SK-N-SH (cell line): Measurements from ENCODE around the gene PDIA3.

Experiments used
- EP300 ChIP-seq, 2 experiments: IDR thresholded peaks; 2 replicates each; pipeline versions ENCODE4 v1.4.0 to v1.6.1; 2012; ENCODE audit warnings: borderline replicate concordance in 1 of 2, low read depth in 1 of 2, low read length in 1 of 2
- EZH2phosphoT487 ChIP-seq: fragments of 200-600 bp; sonication (generic); IDR thresholded peaks from 2 replicates; pipeline ENCODE4 v1.6.1; 2017; ENCODE audit warnings: low read depth, mixed run types, mild to moderate bottlenecking, antibody characterized with exemption, moderate library complexity, borderline replicate concordance
- FOXM1 ChIP-seq: IDR thresholded peaks from 2 replicates; pipeline ENCODE4 v1.4.0; 2012; ENCODE audit warnings: low read depth, mild to moderate bottlenecking
- JUND ChIP-seq: IDR thresholded peaks from 2 replicates; pipeline ENCODE4 v1.4.0; 2012
- POLR2AphosphoS5 ChIP-seq: IDR thresholded peaks from 2 replicates; pipeline ENCODE4 v1.6.1; 2012; ENCODE audit warnings: low read depth, low read length
- RAD21 ChIP-seq: IDR thresholded peaks from 2 replicates; pipeline ENCODE4 v1.6.1; 2012; ENCODE audit warnings: mild to moderate bottlenecking, low read length
- TAF1 ChIP-seq: IDR thresholded peaks from 2 replicates; pipeline ENCODE4 v1.6.1; 2012; ENCODE audit warnings: low read depth, mild to moderate bottlenecking, low read length, moderate library complexity, borderline replicate concordance
- TCF12 ChIP-seq: IDR thresholded peaks from 2 replicates; pipeline ENCODE4 v1.4.0; 2012
- ZBTB33 ChIP-seq: IDR thresholded peaks from 2 replicates; pipeline ENCODE4 v1.4.0; 2012; ENCODE audit warnings: low read depth, borderline replicate concordance
- TF ChIP-seq, protein P1 (sequence below): IDR thresholded peaks from 2 replicates; pipeline ENCODE4 v1.4.0; 2012; ENCODE audit warnings: low read depth, borderline replicate concordance
- TF ChIP-seq, protein P2 (sequence below): fragments of 200-600 bp; sonication (generic); IDR thresholded peaks from 2 replicates; pipeline ENCODE4 v1.6.1; 2017; ENCODE audit warnings: antibody characterized with exemption, mild to moderate bottlenecking, moderate library complexity
- TF ChIP-seq, protein P3 (sequence below): IDR thresholded peaks from 2 replicates; pipeline ENCODE4 v1.6.1; 2012; ENCODE audit warnings: mild to moderate bottlenecking, low read depth, low read length, moderate library complexity
- TF ChIP-seq, protein P4 (sequence below): IDR thresholded peaks from 2 replicates; pipeline ENCODE4 v1.4.0; 2012; ENCODE audit warnings: low read depth
- TF ChIP-seq, protein P5 (sequence below): IDR thresholded peaks from 2 replicates; pipeline ENCODE4; 2012

DNA sequence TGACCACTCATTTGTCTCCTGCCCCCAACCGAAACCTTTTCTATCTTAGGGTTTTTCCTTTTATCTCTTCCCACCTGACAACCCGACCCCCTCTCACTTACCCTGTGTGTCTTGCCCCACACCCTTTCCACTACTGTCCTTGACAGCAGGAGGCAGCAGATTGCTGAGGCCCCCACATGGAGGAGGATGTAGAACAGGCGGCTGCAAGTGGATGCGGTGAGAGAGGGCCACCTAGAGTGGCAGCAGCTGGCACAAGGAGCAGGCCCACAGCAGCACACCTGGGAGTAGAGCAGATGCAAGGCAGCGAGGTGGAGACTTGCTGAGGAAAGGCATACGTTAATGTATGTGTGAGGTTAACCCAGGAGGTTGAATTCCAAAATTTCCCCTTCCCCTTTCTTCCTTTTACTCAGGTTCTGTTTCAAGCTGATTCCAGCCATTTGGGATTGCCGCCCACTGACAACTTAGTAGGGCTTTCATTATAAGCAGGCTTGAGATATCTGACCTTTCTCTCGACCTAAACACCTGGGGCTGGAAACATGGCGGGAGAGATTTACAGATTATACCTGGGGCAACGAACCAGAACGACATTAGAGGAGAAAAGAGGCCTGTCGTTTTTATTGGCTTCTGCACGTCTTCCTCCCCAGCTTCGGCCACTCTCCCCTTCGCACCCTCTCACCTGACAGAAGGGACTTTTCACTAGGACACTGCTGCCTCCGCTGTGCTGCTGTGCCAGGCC is 53.1 kb downstream of the PDIA3 start:
- TF ChIP-seq, protein P1, sequence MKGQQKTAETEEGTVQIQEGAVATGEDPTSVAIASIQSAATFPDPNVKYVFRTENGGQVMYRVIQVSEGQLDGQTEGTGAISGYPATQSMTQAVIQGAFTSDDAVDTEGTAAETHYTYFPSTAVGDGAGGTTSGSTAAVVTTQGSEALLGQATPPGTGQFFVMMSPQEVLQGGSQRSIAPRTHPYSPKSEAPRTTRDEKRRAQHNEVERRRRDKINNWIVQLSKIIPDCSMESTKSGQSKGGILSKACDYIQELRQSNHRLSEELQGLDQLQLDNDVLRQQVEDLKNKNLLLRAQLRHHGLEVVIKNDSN = no peak
- TF ChIP-seq, protein P2, sequence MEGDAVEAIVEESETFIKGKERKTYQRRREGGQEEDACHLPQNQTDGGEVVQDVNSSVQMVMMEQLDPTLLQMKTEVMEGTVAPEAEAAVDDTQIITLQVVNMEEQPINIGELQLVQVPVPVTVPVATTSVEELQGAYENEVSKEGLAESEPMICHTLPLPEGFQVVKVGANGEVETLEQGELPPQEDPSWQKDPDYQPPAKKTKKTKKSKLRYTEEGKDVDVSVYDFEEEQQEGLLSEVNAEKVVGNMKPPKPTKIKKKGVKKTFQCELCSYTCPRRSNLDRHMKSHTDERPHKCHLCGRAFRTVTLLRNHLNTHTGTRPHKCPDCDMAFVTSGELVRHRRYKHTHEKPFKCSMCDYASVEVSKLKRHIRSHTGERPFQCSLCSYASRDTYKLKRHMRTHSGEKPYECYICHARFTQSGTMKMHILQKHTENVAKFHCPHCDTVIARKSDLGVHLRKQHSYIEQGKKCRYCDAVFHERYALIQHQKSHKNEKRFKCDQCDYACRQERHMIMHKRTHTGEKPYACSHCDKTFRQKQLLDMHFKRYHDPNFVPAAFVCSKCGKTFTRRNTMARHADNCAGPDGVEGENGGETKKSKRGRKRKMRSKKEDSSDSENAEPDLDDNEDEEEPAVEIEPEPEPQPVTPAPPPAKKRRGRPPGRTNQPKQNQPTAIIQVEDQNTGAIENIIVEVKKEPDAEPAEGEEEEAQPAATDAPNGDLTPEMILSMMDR = no peak
- TF ChIP-seq ZBTB33 (no peak), EP300 (IDR thresholded peaks at IDR 0.05; ENCODE audit: borderline replicate concordance in 1 of 2, low read depth in 1 of 2, low read length in 1 of 2) (no peak), TAF1 (no peak), EZH2phosphoT487 (no peak), RAD21 (no peak), FOXM1 (no peak), TCF12 (no peak), POLR2AphosphoS5 (no peak), JUND (no peak)
- TF ChIP-seq, protein P3, sequence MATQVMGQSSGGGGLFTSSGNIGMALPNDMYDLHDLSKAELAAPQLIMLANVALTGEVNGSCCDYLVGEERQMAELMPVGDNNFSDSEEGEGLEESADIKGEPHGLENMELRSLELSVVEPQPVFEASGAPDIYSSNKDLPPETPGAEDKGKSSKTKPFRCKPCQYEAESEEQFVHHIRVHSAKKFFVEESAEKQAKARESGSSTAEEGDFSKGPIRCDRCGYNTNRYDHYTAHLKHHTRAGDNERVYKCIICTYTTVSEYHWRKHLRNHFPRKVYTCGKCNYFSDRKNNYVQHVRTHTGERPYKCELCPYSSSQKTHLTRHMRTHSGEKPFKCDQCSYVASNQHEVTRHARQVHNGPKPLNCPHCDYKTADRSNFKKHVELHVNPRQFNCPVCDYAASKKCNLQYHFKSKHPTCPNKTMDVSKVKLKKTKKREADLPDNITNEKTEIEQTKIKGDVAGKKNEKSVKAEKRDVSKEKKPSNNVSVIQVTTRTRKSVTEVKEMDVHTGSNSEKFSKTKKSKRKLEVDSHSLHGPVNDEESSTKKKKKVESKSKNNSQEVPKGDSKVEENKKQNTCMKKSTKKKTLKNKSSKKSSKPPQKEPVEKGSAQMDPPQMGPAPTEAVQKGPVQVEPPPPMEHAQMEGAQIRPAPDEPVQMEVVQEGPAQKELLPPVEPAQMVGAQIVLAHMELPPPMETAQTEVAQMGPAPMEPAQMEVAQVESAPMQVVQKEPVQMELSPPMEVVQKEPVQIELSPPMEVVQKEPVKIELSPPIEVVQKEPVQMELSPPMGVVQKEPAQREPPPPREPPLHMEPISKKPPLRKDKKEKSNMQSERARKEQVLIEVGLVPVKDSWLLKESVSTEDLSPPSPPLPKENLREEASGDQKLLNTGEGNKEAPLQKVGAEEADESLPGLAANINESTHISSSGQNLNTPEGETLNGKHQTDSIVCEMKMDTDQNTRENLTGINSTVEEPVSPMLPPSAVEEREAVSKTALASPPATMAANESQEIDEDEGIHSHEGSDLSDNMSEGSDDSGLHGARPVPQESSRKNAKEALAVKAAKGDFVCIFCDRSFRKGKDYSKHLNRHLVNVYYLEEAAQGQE = no peak
- TF ChIP-seq, protein P4, sequence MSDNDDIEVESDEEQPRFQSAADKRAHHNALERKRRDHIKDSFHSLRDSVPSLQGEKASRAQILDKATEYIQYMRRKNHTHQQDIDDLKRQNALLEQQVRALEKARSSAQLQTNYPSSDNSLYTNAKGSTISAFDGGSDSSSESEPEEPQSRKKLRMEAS = no peak
- TF ChIP-seq, protein P5, sequence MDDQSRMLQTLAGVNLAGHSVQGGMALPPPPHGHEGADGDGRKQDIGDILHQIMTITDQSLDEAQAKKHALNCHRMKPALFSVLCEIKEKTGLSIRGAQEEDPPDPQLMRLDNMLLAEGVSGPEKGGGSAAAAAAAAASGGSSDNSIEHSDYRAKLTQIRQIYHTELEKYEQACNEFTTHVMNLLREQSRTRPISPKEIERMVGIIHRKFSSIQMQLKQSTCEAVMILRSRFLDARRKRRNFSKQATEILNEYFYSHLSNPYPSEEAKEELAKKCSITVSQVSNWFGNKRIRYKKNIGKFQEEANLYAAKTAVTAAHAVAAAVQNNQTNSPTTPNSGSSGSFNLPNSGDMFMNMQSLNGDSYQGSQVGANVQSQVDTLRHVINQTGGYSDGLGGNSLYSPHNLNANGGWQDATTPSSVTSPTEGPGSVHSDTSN = no peak
